Lower lobe of right lung (tissue), 2 donors: Measurements from ENCODE around the gene APPBP2. TPM values are rescaled to one million over a fixed set of nuclear protein-coding genes. Genes with fewer than 3 reads are reported as not detected.
"Not testable (repeated sequence)": the region's sequence is repeated elsewhere in the genome, so short reads cannot be mapped to it uniquely, and the experiment has no call there.

Experiments
- ATAC-seq, 2 donors: fragments of 200-7000 bp; cut with Tn5 transposase; one replicate each; pipeline ENCODE4 v1.9.1; 2020 to 2022; ENCODE audit warnings: mild to moderate bottlenecking in 2 of 2, moderate library complexity in 2 of 2
- DNase-seq: peaks from one replicate; pipeline ENCODE4 v3.0.0-alpha.2; 2020
- H3K27ac ChIP-seq: fragments of 200-600 bp; one replicate; pipeline ENCODE4 v1.8.0; 2022
- H3K27me3 ChIP-seq: fragments of 200-600 bp; one replicate; pipeline ENCODE4 v1.8.0; 2022; ENCODE audit warnings: low read depth
- H3K36me3 ChIP-seq: fragments of 200-600 bp; one replicate; pipeline ENCODE4 v1.8.0; 2022; ENCODE audit warnings: mild to moderate bottlenecking
- H3K4me1 ChIP-seq: fragments of 200-600 bp; one replicate; pipeline ENCODE4 v1.8.0; 2022
- H3K4me3 ChIP-seq: fragments of 200-600 bp; one replicate; pipeline ENCODE4 v1.8.0; 2022; ENCODE audit warnings: mild to moderate bottlenecking
- H3K9me3 ChIP-seq: fragments of 200-600 bp; one replicate; pipeline ENCODE4 v1.8.0; 2022
- CTCF ChIP-seq: fragments of 200-600 bp; IDR thresholded peaks from one replicate; pipeline ENCODE4 v1.8.0; 2022; ENCODE audit warnings: antibody characterized with exemption, mild to moderate bottlenecking
- intact Hi-C: fragments of 100-400 bp; cut with DNase I; formaldehyde crosslinking; loops from one replicate; pipeline ENCODE4 v1.11.0; 2022
- total RNA-seq: library from RNA; stranded (reverse); fragmentation: NEBNext Ultra II Directional; extraction: Animal tissue kit (Norgen Biotek cat#: 25700); gene quantifications from one replicate; pipeline ENCODE4 v1.2.1, GENCODE V29; 2021
- donor health status: DM: no; HTN: yes; CAD: no; lungs with severe emphysema.

APPBP2 gene
- total RNA-seq, 1 donor from 2014 or later, result 49.4 TPM

GRCh38 chr17:60423865-60424264, 102.2 kb downstream of the APPBP2 start:
- TF ChIP-seq CTCF, result no peak
- no peaks in the 10 kb centered on the region for H3K9me3 ChIP-seq
- H3K27ac ChIP-seq, result no peak overlapping the region
- intact Hi-C loops, result no loop called here
- no peaks in the 10 kb centered on the region for H3K36me3 ChIP-seq
- DNase-seq (no peak), ATAC-seq (no peak)
- H3K4me1 ChIP-seq, result peaks cover 8% of the 10 kb centered on the region
- no peaks in the 10 kb centered on the region for H3K27me3 ChIP-seq
- no peak overlapping the region for H3K4me3 ChIP-seq

- H3K4me3 ChIP-seq, result peak within 1 kb of the TSS; percentile 55
- peak within 1 kb of the TSS; percentile 66 for H3K27ac ChIP-seq
- H3K36me3 ChIP-seq, result no peaks in the 10 kb centered on the region
- DNase-seq (peak; percentile 67), ATAC-seq (peak; percentile 32 to 47)
- H3K9me3 ChIP-seq, result no peaks in the 10 kb centered on the region
- peaks cover 8% of the 10 kb centered on the region for H3K4me1 ChIP-seq
- H3K27me3 ChIP-seq, result no peaks in the 10 kb centered on the region
- TF ChIP-seq CTCF, result no peak
- intact Hi-C loops, result no loop called here
Observed at GRCh38 chr17:60422162-60422665, 103.8 kb downstream of the APPBP2 start, which contains the start of gene CHCT1. TSS of gene CHCT1 (plus strand) at chr17:60422489. CDS start at chr17:60422593, 104 bp downstream.

GRCh38 chr17:60421273-60422161, 104.5 kb downstream of the APPBP2 start:
- TF ChIP-seq CTCF, result peak; percentile 99
- Histone ChIP-seq H3K27ac (peak overlapping the region; percentile 66), H3K9me3 (no peaks in the 10 kb centered on the region), H3K4me1 (peaks cover 8% of the 10 kb centered on the region), H3K4me3 (peak overlapping the region; percentile 55), H3K27me3 (no peaks in the 10 kb centered on the region), H3K36me3 (no peaks in the 10 kb centered on the region)
- intact Hi-C loops, result no loop called here
- DNase-seq, result peak; percentile 84
- ATAC-seq, result peak; percentile 97 to 98

GRCh38 chr17:60419875-60420274, 106.2 kb downstream of the APPBP2 start:
- H3K27me3 ChIP-seq, H3K36me3 ChIP-seq, DNase-seq, H3K4me3 ChIP-seq, H3K4me1 ChIP-seq, H3K9me3 ChIP-seq, intact Hi-C loops, ATAC-seq, H3K27ac ChIP-seq: not testable (repeated sequence)

- H3K36me3 ChIP-seq, H3K9me3 ChIP-seq, ATAC-seq, H3K27me3 ChIP-seq, H3K27ac ChIP-seq, DNase-seq, H3K4me3 ChIP-seq, H3K4me1 ChIP-seq, intact Hi-C loops: not testable (repeated sequence)
Observed at GRCh38 chr17:60419003-60419402, 107.0 kb downstream of the APPBP2 start.

GRCh38 chr17:60416368-60416925, 109.6 kb downstream of the APPBP2 start:
- Histone ChIP-seq H3K4me1 (peaks cover 8% of the 10 kb centered on the region), H3K27me3 (no peaks in the 10 kb centered on the region), H3K9me3 (no peaks in the 10 kb centered on the region), H3K36me3 (no peaks in the 10 kb centered on the region), H3K27ac (no peak overlapping the region), H3K4me3 (no peak overlapping the region)
- ATAC-seq, result no peak
- DNase-seq, result no peak
- intact Hi-C loops, result no loop called here
- no peak for TF ChIP-seq CTCF
